ENCODE measurements around the gene PPP4R4. TPM values are rescaled to one million over a fixed set of nuclear protein-coding genes. Genes with fewer than 3 reads are reported as not detected.
A peak's percentile ranks its signal among the peaks of the same experiment; 100 is the strongest.

The PPP4R4 gene
- 2.7 and 3.1 TPM in 2 replicates for total RNA-seq

GRCh38 chr14:94173885-94174603 is at the start of gene PPP4R4:
Gene PPP4R4, plus strand, starts transcription at chr14:94174322. Its CDS starts 144 bp downstream, at chr14:94174466.
- H3K4me3 Mint-ChIP-seq = peak within 1 kb of the TSS; percentile 88
- H3K27ac Mint-ChIP-seq = peak within 1 kb of the TSS; percentile 70
- peaks cover 54% of the 10 kb centered on the region for H3K27me3 Mint-ChIP-seq
- peaks cover 1% of the 10 kb centered on the region for H3K36me3 Mint-ChIP-seq (ENCODE audit: low read depth)
- H3K9me3 Mint-ChIP-seq = no peaks in the 10 kb centered on the region
- DNase-seq = peak; percentile 97
- peaks cover 17% of the 10 kb centered on the region for H3K4me1 Mint-ChIP-seq
- intact Hi-C loops (cut with micrococcal nuclease) = loop anchor here (1.0 to 5.0 kb wide), 4 partner anchors 10 to 983 kb away; partner anchors contain the start of genes DICER1 and IFI27L2

- intact Hi-C loops (cut with micrococcal nuclease) = no loop called here
- Mint-ChIP-seq H3K27ac (no peak overlapping the region), H3K9me3 (peaks cover 7% of the 10 kb centered on the region), H3K36me3 (ENCODE audit: low read depth) (peaks cover 3% of the 10 kb centered on the region), H3K4me3 (no peak overlapping the region), H3K4me1 (peaks cover 14% of the 10 kb centered on the region), H3K27me3 (peaks cover 3% of the 10 kb centered on the region)
- no peak for DNase-seq
These were observed 49.3 kb upstream of the PPP4R4 start for GRCh38 chr14:94124582-94125377.

- H3K27me3 Mint-ChIP-seq = peaks cover 7% of the 10 kb centered on the region
- no peak for DNase-seq
- intact Hi-C loops (cut with micrococcal nuclease) = no loop called here
- H3K36me3 Mint-ChIP-seq (ENCODE audit: low read depth) = peaks cover 3% of the 10 kb centered on the region
- peaks cover 20% of the 10 kb centered on the region for H3K4me1 Mint-ChIP-seq
- peaks cover 2% of the 10 kb centered on the region for H3K9me3 Mint-ChIP-seq
- no peak overlapping the region for H3K4me3 Mint-ChIP-seq
- no peak overlapping the region for H3K27ac Mint-ChIP-seq
These were observed 48.3 kb upstream of the PPP4R4 start for GRCh38 chr14:94125659-94126418.

GRCh38 chr14:94126419-94126677 is 47.8 kb upstream of the PPP4R4 start:
- intact Hi-C loops (cut with micrococcal nuclease) = no loop called here
- peaks cover 8% of the 10 kb centered on the region for H3K27me3 Mint-ChIP-seq
- H3K4me1 Mint-ChIP-seq = peaks cover 20% of the 10 kb centered on the region
- DNase-seq = no peak
- no peak overlapping the region for H3K27ac Mint-ChIP-seq
- no peaks in the 10 kb centered on the region for H3K9me3 Mint-ChIP-seq
- no peak overlapping the region for H3K4me3 Mint-ChIP-seq
- H3K36me3 Mint-ChIP-seq (ENCODE audit: low read depth) = peaks cover 3% of the 10 kb centered on the region

GRCh38 chr14:94126800-94127199 is 47.3 kb upstream of the PPP4R4 start:
- no peak for DNase-seq
- intact Hi-C loops (cut with micrococcal nuclease) = no loop called here
- H3K27ac Mint-ChIP-seq = no peak overlapping the region
- no peaks in the 10 kb centered on the region for H3K9me3 Mint-ChIP-seq
- peaks cover 3% of the 10 kb centered on the region for H3K36me3 Mint-ChIP-seq (ENCODE audit: low read depth)
- H3K27me3 Mint-ChIP-seq = peaks cover 7% of the 10 kb centered on the region
- H3K4me3 Mint-ChIP-seq = no peak overlapping the region
- H3K4me1 Mint-ChIP-seq = peaks cover 20% of the 10 kb centered on the region

GRCh38 chr14:94127330-94127729 is 46.8 kb upstream of the PPP4R4 start:
- intact Hi-C loops (cut with micrococcal nuclease) = no loop called here
- DNase-seq = no peak
- no peak overlapping the region for H3K27ac Mint-ChIP-seq

GRCh38 chr14:94128216-94128839 is 45.8 kb upstream of the PPP4R4 start:
- no peak for DNase-seq
- peak overlapping the region; percentile 96 for H3K4me3 Mint-ChIP-seq
- H3K9me3 Mint-ChIP-seq = no peaks in the 10 kb centered on the region
- peaks cover 13% of the 10 kb centered on the region for H3K27me3 Mint-ChIP-seq
- intact Hi-C loops (cut with micrococcal nuclease) = loop anchor here (2.0 kb wide), 1 partner anchor 48 kb away; the partner anchor contains the start of genes DDX24 and IFI27L1
- H3K4me1 Mint-ChIP-seq = peaks cover 24% of the 10 kb centered on the region
- peaks cover 3% of the 10 kb centered on the region for H3K36me3 Mint-ChIP-seq (ENCODE audit: low read depth)
- H3K27ac Mint-ChIP-seq = peak overlapping the region; percentile 91

More at GRCh38 chr14:94127330-94127729, 46.8 kb upstream of the PPP4R4 start:
- no peak overlapping the region for H3K4me3 Mint-ChIP-seq
- peaks cover 24% of the 10 kb centered on the region for H3K4me1 Mint-ChIP-seq
- H3K36me3 Mint-ChIP-seq (ENCODE audit: low read depth) = peaks cover 3% of the 10 kb centered on the region
- H3K27me3 Mint-ChIP-seq = peaks cover 11% of the 10 kb centered on the region
- H3K9me3 Mint-ChIP-seq = no peaks in the 10 kb centered on the region

GRCh38 chr14:94129111-94129757 is 44.9 kb upstream of the PPP4R4 start, which contains the start of gene IFI27L2:
Gene IFI27L2, minus strand, starts transcription at chr14:94129604. Its CDS starts 40 bp downstream, at chr14:94129564.
- no peaks in the 10 kb centered on the region for H3K9me3 Mint-ChIP-seq
- intact Hi-C loops (cut with micrococcal nuclease) = loop anchor here (1.0 to 2.0 kb wide), 4 partner anchors 45 to 93 kb away; partner anchors contain the start of genes DDX24, IFI27L1 and PPP4R4

GRCh38 chr14:94129758-94130414 is 44.2 kb upstream of the PPP4R4 start:
- Mint-ChIP-seq H3K27ac (peak overlapping the region; percentile 71), H3K4me3 (peak overlapping the region; percentile 96), H3K9me3 (no peaks in the 10 kb centered on the region), H3K27me3 (peaks cover 26% of the 10 kb centered on the region), H3K4me1 (peaks cover 24% of the 10 kb centered on the region), H3K36me3 (ENCODE audit: low read depth) (peaks cover 3% of the 10 kb centered on the region)
- DNase-seq = peak; percentile 86
- intact Hi-C loops (cut with micrococcal nuclease) = loop anchor here (1.0 to 5.0 kb wide), 5 partner anchors 44 to 357 kb away; partner anchors contain the start of genes DDX24, IFI27L1 and PPP4R4

More at GRCh38 chr14:94129111-94129757, 44.9 kb upstream of the PPP4R4 start, which contains the start of gene IFI27L2:
- Mint-ChIP-seq H3K36me3 (ENCODE audit: low read depth) (peaks cover 3% of the 10 kb centered on the region), H3K27me3 (peaks cover 20% of the 10 kb centered on the region), H3K4me1 (peaks cover 24% of the 10 kb centered on the region), H3K27ac (peak within 1 kb of the TSS; percentile 91), H3K4me3 (peak within 1 kb of the TSS; percentile 96)
- DNase-seq = peak; percentile 91

- Mint-ChIP-seq H3K4me3 (no peak overlapping the region), H3K27ac (no peak overlapping the region), H3K36me3 (ENCODE audit: low read depth) (no peaks in the 10 kb centered on the region), H3K27me3 (peaks cover 43% of the 10 kb centered on the region), H3K4me1 (peaks cover 27% of the 10 kb centered on the region), H3K9me3 (peaks cover 6% of the 10 kb centered on the region)
- peak; percentile 91 for DNase-seq
- intact Hi-C loops (cut with micrococcal nuclease) = loop anchor here (1.0 to 5.0 kb wide), 3 partner anchors 49 to 416 kb away; no protein-coding TSS in a partner anchor
These were observed 41.7 kb upstream of the PPP4R4 start for GRCh38 chr14:94132285-94132887.

GRCh38 chr14:94135476-94135875 is 38.6 kb upstream of the PPP4R4 start:
- intact Hi-C loops (cut with micrococcal nuclease) = no loop called here
- H3K27me3 Mint-ChIP-seq = peaks cover 41% of the 10 kb centered on the region
- peaks cover 7% of the 10 kb centered on the region for H3K4me1 Mint-ChIP-seq
- no peaks in the 10 kb centered on the region for H3K36me3 Mint-ChIP-seq (ENCODE audit: low read depth)
- H3K4me3 Mint-ChIP-seq = no peak overlapping the region
- H3K27ac Mint-ChIP-seq = no peak overlapping the region
- peaks cover 6% of the 10 kb centered on the region for H3K9me3 Mint-ChIP-seq
- no peak for DNase-seq
